HuH-7 (cell line): Measurements from ENCODE around the gene CARD14.
"Not testable (repeated sequence)": the region's sequence is repeated elsewhere in the genome, so short reads cannot be mapped to it uniquely, and the experiment has no call there.

Experiments used
- DNase-seq: peaks from one replicate; pipeline ENCODE4 v3.0.0; 2011; ENCODE audit warnings: low spot score

CARD14 gene

DNA sequence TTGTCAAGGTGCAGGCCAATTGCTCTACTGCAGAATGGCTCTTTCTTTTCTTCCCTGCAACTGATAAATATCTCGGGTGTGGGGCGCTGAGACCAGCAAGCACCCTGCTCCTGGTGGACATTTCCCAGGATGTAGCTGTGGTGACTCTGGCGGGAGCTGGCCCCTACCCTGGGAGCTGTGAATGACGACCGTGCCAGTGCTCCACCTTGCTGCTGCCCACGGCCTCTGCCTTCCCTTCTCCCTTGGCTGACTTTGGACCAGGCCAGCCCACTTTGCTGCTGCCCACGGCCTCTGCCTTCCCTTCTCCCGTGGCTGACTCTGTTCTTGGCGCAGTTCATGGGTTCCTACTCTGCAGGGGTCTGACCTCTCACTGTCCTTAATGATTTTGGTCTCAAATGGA is 16.1 kb downstream of the CARD14 start:
- DNase-seq = no peak

DNA sequence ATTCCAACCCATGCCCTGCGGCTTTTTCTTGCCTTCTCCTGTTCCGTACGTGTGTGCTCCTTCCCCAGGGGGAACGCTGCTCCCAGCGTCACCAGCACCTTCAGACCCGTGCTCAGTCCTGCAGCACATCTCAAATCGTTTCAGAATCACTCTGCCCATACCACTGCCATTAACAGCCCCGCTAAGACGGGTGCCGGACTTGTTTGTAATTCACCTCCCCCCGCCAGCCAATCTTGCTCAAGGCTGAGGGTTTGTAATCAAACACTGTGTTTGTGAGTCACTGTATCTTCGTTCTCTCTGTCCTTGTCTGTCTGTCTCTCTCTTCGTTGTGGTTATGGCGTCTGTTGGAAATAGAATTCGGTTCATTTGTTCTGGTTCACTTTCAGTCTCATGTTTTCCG is 17.3 kb downstream of the CARD14 start:
- no peak for DNase-seq

DNA sequence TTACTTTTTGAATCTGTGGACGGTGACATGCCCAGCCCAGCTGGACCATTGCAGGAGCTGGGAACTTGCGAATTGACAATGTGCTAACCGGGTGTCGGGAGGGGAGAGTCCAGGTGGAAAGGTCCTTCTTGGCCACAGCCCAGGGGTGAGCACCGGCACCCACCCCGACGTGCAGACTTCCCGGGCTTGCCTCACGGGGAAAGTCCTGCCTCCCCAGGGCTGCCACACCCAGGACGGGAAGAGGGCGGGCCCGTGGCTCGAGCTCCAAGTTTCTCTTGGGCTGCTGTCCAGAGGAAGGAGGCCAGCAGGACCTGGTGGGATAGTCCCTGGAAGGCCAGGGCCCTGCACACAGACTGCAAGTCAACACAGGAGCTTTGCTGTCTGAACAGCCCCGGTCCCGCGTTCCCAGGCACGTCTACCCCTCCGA is 17.7 kb downstream of the CARD14 start:
- no peak for DNase-seq

DNA sequence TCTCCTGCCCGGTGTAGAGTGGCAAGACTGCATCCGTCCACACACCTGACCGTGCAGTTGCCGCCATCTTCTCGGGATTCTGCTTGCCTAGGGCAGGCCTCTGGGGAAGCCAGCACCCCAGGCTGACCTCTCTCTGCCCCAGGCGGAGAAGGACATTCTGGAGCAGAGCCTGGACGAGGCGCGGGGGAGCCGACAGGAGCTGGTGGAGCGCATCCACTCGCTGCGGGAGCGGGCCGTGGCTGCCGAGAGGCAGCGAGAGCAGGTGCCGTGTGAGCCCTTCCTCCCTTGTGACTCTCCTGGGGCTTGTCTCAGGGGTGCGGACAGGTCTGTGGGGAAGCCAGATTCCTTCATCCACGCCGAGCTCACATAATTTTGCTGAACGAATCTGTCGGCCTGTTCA is 19.8 kb downstream of the CARD14 start:
- no peak for DNase-seq

DNA sequence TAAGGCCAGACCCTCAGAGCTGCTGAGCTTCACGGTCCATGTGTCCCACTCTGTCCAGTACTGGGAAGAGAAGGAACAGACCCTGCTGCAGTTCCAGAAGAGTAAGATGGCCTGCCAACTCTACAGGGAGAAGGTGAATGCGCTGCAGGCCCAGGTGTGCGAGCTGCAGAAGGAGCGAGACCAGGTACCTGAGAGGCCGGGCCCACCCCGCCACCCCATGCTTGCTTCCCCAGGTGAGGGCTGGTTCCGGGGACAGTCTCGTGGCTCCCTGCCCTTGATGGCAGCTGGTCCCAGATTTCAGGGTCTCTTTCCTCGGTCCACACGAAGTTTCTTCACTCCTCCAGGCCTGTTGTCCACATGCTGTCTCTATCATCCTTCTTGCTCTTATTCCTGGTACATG is 20.9 kb downstream of the CARD14 start:
- DNase-seq = no peak

DNA sequence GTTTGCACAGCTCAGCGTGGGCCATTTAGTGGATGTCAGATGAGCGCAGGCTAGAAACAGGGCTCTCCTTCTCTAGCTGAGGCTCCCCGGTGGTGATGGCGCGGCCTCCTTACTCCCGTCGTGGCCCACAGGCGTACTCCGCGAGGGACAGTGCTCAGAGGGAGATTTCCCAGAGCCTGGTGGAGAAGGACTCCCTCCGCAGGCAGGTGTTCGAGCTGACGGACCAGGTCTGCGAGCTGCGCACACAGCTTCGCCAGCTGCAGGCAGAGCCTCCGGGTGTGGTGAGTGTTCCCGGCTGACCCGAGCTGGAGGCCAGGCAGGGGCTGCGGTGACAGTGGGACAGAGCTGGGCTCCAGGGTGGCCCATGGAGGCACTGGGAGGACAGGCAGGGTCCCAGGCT is 21.4 kb downstream of the CARD14 start:
- DNase-seq = no peak

DNA sequence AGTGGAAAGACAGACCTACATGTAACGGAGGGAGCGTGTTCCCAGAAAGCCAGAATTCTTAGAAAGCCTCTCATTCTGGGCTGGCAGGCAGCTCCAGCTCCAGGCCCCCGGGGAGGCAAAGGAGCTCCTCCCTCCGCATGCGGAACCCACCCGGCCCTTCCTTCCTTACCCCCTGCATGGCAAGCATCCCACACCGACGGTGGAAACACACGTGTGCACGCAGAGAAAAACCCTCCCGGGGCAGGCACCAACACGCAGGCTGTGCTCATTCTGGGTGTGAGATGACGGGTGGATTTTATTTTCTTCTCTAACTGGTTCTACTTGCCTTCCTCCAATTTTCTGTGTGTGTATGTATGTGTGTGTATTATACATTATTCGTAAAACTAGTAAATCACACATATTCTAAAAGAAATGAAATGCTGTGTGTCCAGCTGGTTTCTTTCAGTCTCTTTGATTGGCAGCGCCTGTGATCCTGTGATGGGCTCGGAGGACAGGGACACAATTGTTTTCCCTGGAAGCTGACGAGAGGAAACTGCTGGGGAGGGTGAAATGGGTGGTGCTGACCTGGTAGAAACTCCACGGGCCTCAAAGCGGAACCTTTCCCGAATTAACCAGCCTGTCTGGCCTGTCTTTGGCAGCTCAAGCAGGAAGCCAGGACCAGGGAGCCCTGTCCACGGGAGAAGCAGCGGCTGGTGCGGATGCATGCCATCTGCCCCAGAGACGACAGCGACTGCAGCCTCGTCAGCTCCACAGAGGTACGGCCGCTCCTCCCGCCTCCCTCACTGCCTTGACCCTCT is 22.2 kb downstream of the CARD14 start:
- no peak for DNase-seq

DNA sequence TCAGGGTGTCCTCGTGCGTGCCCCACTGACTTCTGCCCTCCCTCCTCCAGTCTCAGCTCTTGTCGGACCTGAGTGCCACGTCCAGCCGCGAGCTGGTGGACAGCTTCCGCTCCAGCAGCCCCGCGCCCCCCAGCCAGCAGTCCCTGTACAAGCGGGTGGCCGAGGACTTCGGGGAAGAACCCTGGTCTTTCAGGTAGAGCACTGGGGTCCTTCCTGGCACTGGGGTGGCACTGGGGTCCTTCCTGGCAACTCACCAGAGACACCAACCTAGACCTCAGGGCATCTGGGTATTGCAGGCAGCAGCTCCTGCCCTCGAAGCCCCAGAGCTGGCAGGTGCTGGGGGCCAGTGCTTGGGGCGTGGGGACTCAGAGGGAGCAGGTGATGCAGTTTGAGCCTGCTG is 25.3 kb downstream of the CARD14 start:
- no peak for DNase-seq

DNA sequence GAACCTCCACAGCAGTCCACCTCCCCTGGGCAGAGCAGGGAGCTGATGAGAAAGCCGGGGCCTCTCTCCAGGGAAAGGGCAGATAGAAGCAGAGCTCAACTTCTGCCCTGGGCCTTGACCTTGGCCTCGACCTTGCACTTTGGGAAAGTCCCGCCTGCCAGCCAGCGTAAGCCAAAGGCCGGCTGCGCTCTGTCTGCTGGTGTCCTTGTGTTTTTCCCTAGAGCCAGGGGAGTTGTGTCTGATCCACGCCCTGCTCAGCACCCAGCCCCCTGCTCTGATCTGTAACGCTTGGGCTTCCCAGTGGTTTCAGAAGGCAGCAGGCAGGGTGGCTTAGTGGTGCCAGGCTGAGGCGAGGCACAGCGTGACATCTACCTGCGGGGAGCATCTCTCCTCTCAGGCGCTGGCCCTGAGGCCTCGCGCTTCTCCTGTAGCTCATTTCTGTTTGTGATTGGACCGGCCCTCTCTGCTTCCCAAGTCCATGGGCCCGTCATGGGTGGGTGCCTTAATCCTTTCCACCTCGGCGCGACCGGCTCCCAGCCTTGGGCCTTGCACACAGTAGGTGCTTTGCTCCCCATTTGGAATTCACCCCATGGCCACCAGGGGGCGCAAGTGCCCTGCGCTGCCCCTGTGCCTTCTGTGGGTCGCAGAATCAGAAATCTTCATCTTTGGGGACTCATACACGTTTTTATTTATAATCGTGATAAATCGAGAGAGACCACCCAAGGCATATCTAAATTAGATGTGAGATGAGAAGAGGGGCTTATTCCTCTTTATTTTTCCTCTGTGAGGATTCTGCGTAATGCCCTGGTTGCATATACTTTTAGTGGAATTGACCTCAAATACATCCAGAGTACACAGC is 26.1 kb downstream of the CARD14 start:
- DNase-seq = peak; percentile 51

DNA sequence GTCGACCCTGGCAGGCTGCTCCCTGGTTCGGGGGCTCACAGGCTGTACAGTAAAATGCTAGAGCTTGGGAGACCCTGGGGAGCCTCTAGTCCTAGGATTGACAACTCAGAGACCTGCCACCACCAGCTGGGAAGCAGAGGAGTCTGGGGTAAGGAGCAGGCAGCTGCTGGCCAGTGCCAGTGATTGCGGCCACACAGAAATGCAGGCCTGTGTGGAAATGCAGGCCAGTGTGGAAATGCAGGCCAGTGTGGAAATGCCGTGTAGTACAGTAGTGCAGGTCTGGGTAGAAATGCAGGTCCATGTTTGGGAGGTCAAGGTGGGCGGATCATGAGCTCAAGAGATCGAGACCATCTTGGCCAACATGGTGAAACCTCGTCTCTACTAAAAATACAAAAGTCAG is 26.8 kb downstream of the CARD14 start:
- no peak for DNase-seq

DNA sequence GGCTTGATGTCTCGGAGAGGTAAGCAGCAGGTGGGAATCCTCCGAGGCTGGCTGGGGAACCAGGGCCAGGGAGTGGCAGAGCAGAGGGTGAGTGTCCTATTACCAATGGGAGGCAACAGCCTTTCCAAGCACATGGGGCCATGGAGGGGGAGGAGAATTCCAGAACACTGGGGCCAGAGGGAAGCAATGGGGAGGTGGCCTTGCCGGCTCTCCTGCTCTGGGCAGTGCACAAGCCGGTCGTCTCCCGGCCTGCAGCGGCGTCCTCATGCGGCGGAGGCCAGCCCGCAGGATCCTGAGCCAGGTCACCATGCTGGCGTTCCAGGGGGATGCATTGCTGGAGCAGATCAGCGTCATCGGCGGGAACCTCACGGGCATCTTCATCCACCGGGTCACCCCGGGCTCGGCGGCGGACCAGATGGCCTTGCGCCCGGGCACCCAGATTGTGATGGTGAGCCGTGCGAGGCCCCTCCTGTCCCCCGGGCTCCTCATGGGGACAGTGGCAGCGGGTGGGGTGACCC is 28.4 kb downstream of the CARD14 start:
- DNase-seq = no peak

DNA sequence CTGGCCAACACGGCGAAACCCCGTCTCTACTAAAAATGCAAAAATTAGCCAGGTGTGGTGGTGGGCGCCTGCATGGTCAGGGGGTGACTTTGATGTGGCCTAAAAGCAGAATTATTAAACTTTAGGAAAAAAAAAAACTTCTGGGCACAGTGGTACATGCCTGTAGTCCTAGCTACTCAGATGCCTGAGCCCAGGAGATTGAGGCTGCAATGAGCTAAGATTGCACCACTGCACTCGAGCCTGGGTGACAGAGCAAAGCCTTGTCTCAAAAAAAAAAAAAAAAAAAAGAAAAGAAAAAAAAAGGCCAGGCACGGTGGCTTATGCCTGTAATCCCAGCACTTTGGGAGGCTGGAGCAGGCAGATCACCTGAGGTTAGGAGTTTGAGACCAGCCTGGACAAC is 29.5 kb downstream of the CARD14 start:
- not testable (repeated sequence) for DNase-seq

DNA sequence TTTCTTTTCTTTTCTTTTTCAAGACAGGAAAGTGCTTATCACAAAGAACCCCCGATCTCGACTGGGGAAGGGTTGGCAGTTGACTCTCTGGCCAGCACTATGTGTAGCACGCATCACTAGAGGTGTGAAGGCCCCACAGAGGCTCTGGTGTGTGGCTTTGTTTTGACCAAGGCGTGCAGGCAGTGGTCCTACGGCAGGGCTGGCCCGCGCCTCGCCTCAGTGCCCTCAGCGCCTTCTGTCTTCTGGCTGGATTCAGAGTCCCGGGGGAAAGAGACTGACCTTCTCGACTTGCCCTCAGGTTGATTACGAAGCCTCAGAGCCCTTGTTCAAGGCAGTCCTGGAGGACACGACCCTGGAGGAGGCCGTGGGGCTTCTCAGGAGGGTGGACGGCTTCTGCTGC is 31.6 kb downstream of the CARD14 start:
- DNase-seq = no peak

DNA sequence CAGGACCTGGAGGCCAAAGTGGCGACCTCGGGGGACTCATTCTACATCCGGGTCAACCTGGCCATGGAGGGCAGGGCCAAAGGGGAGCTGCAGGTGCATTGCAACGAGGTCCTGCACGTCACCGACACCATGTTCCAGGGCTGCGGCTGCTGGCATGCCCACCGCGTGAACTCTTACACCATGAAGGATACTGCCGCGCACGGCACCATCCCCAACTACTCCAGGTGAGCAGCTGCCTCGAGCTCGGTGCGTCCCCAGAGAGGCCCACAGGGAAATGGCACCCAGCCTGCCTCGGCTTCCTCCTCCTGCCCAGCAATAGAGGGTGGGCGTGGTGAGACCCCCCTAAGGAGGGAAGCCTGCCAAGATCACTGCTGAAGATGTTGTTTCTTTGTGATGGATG is 32.4 kb downstream of the CARD14 start:
- DNase-seq = no peak

DNA sequence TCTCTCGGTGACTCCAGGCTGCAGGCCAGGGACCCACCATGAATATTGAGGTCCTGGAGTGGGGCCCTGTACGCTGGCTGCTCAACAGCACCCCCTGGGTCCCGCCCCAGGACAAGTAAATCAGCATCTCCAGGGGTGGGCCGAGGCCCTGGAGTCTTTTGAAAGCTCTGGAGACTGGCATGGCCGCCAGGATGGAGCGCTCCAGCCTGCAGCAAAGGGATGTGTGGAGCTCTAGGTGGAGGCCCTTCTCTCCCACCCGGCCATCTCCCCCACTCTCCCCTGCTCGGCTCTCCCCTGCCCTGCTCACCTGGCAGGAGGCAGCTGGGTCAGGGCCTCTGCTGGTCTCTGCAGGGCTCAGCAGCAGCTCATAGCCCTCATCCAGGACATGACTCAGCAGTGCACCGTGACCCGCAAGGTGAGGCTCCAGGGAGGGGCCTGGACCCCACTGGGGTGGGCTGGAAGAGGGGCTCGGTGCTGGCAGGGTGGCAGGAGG is 33.7 kb downstream of the CARD14 start:
- no peak for DNase-seq

DNA sequence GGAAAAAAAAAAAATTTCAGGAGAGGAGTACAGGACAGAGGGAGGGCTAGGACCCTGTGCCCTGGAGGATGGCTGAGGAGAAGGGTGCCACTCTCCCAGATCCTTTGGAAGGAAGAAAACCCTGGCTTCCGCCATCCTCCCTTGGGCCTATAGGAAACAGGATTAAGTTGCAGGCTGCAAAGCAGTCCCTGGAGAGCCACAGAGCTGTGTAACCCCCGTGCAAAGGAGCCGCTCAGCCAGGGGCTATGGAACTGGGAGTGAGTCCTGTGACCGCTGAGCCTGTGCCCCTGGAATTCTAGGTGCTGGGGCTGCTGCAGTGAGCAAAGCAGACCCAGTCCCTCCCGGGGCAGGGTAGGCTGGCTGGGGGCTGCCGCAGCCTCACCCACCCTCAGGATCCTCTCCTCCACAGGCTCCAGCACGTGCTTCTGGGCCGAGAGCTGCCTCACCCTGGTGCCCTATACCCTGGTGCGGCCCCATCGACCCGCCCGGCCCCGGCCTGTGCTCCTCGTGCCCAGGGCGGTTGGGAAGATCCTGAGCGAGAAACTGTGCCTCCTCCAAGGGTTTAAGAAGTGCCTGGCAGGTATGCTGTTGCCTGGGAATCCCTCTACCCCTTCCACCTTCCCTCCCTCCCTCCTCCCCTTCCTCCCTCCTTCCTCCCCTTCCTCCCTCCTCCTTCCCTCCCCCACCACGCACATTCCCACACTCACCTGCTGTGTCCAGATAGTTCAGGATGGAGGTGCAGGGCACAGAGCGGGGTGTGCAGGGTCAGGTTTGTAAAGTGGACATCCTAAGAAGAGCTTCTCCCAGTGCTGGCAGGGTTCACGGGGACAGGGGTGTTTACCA is 35.0 kb downstream of the CARD14 start:
- no peak for DNase-seq

DNA sequence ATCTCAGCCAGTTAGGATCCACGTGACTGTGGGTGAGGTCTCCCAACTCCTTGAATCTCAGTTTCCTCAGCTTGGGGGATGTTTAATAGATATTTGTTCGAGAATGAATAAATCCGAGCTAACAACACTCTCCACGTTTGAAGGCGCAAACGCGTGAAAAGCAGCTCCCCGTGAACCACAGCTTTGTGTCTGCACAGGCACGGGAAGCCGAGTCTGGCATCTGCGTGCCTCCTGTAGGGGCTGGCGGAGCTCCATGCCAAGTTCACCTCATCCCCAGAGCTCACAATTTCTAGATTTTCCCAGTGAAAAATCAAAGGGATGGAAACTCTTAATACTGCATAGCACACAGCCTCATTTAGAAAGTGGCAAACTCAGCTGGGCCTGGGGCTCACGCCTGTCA is 36.0 kb downstream of the CARD14 start:
- no peak for DNase-seq

DNA sequence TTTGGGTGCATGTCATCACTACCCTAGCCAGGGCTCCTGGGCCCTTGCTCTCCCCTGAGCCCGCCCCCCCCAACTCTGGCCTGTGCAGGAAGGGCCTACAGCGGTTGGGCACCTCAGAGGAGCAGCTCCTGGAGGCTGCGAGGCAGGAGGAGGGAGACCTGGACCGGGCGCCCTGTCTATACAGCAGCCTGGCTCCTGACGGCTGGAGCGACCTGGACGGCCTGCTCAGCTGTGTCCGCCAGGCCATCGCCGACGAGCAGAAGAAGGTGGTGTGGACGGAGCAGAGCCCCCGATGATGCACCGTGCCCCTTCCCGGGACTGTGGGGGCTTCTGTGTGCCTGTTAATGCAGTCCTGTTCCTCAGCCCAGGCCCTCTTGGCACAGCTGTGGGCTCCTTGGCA is 38.2 kb downstream of the CARD14 start:
- no peak for DNase-seq

DNA sequence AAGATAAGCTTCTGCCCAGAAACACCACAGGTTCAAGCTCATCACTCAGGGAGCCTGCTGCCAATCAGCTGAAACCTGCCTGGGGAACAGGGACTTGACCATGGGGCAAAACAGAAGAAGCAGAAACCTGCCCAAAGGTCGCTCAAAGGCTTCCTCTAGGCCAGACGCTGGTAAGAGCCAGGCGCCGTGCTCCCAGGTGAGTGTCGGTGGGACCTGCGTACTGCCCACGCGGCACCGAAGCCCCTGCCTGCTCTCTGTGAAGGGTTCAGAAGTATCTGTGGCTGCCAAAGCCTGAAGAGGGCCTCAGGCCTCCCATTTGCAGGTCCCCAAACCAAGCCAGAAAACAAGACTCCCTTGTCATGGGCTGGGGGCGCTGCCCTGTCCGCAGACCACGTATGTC is 39.9 kb downstream of the CARD14 start:
- no peak for DNase-seq

DNA sequence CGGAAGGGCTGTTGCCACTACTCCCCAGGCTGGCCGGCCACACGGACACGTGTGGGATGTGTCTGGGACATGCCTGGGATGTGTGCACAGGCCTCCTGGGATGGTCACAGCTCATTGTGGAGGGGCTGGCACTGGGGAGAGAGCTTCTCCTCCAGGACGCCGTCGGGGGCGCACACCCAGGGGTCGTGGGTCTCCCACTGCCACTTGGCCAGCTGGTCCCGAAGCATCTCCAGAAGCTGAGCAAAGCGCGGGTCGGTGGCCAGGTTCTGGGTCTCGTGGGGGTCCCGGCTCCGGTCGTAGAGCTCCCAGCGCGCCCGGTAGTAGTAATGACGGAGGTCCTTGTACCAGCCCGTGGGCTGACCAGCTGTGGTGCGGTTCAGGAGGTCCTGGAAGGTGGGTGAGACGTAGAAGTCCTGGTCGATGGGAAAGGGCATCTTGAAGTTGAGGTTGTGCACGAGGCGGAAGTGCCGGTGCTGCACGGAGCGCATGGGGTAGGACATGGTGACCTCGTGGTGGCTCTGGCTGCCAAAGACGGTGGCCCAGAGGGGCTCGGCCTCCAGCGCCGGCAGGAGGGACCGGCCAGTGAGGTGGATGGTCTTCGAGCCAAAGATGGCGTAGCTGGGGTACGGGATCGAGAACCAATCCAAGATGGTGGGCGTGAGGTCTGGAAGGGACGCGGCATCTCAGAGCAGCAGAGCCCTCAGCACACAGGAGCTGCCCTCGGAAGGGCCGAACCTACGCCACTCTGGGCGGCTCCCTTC is 40.7 kb downstream of the CARD14 start:
- DNase-seq = no peak

DNA sequence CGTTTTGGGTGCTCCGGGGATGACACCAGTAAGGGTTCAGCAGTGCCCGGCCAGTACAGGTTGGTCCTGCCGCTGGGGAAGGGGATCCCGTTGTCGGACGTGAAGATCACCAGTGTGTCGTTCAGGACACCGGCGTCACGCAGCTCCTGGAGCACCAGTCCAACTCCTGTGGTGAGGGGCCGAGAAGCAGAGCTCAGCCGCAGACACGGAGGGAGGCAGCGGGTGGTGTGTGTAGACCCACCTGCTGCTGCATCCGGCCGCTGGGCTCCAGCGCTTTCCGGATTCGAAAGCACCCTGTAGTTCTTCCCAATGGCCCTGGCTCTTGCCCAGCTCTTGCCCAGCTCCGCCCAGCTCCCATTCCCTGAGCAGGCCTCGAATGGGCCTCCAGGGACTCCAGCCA is 42.3 kb downstream of the CARD14 start:
- no peak for DNase-seq
